IMR-90 (cell line): ENCODE results near the gene KAZN. TPM values are rescaled to one million over a fixed set of nuclear protein-coding genes. Genes with fewer than 3 reads are reported as not detected.

ENCODE experiments used
- ATAC-seq: fragments of 200-7000 bp; cut with Tn5 transposase; 2 replicates; pipeline ENCODE4 v1.9.1; 2020; ENCODE audit warnings: low read depth, mild to moderate bottlenecking, moderate library complexity
- BruUV-seq: library from RNA; stranded (reverse); fragments of 400-500 nt; replicated peaks from 2 replicates; lab custom pipeline; 2021; lab: Mats Ljungman, UMichigan
- CTCF ChIA-PET: fragments of 300-600 bp; formaldehyde crosslinking; extraction: SDS; loops from one replicate; lab custom pipeline; 2021; ENCODE audit warnings: antibody characterized with exemption; lab: Yijun Ruan, JAX
- POLR2A ChIA-PET: fragments of 300-600 bp; sonication (Branson Sonifier 250); formaldehyde crosslinking; loops from one replicate; lab custom pipeline; 2022; ENCODE audit warnings: antibody characterized with exemption; ENCODE audit not compliant: unreplicated experiment; lab: Charles Lee
- DNase-seq: peaks from one replicate; pipeline ENCODE4 v3.0.0; 2013
- H2AFZ ChIP-seq: replicated peaks from 2 replicates; pipeline ENCODE3; 2013; ENCODE audit warnings: low read length, mild to moderate bottlenecking; ENCODE audit not compliant: poor library complexity
- H2AK5ac ChIP-seq: 2 replicates; pipeline ENCODE4 v1.6.1; 2013; ENCODE audit warnings: low read depth, low read length, inconsistent platforms
- H2AK9ac ChIP-seq: replicated peaks from 2 replicates; pipeline ENCODE3; 2013; ENCODE audit warnings: mild to moderate bottlenecking, low read depth, low read length, moderate library complexity; ENCODE audit not compliant: poor library complexity
- H2BK120ac ChIP-seq: 2 replicates; pipeline ENCODE4 v1.6.1; 2013; ENCODE audit warnings: low read depth, low read length, inconsistent platforms
- H2BK15ac ChIP-seq: 3 replicates; pipeline ENCODE4 v1.6.1; 2013; ENCODE audit warnings: low read depth, low read length, inconsistent platforms
- H2BK20ac ChIP-seq: 2 replicates; pipeline ENCODE4 v1.6.1; 2013; ENCODE audit warnings: low read depth, mild to moderate bottlenecking, inconsistent platforms, low read length, moderate library complexity
- H2BK5ac ChIP-seq: 2 replicates; pipeline ENCODE4 v1.6.1; 2013; ENCODE audit warnings: mild to moderate bottlenecking, low read depth, low read length, inconsistent platforms; ENCODE audit not compliant: poor library complexity, severe bottlenecking
- H3K14ac ChIP-seq: replicated peaks from 2 replicates; pipeline ENCODE4 v1.6.1; 2013; ENCODE audit warnings: low read depth, low read length, inconsistent platforms
- H3K18ac ChIP-seq: 2 replicates; pipeline ENCODE4 v1.6.1; 2013; ENCODE audit warnings: low read depth, low read length, control low read depth
- H3K23ac ChIP-seq: 2 replicates; pipeline ENCODE4 v1.6.1; 2013; ENCODE audit warnings: low read depth, low read length, inconsistent platforms
- H3K27ac ChIP-seq: 2 replicates; pipeline ENCODE4 v1.5.1; 2013; ENCODE audit warnings: mild to moderate bottlenecking, control low read depth, low read length; ENCODE audit not compliant: insufficient read depth
- H3K27me3 ChIP-seq: 2 replicates; pipeline ENCODE4 v1.6.1; 2013; ENCODE audit warnings: low read length; ENCODE audit not compliant: control insufficient read depth, insufficient read depth
- H3K36me3 ChIP-seq: 2 replicates; pipeline ENCODE4 v1.6.1; 2013; ENCODE audit warnings: low read length, mixed read lengths; ENCODE audit not compliant: control insufficient read depth, insufficient read depth
- H3K4ac ChIP-seq: 2 replicates; pipeline ENCODE4 v1.6.1; 2013; ENCODE audit warnings: low read depth, low read length, inconsistent platforms
- H3K4me1 ChIP-seq: 2 replicates; pipeline ENCODE4 v1.6.1; 2013; ENCODE audit warnings: low read length, mixed read lengths; ENCODE audit not compliant: control insufficient read depth, insufficient read depth
- H3K4me2 ChIP-seq: 2 replicates; pipeline ENCODE4 v1.6.1; 2013; ENCODE audit warnings: low read depth, mild to moderate bottlenecking, control low read depth, low read length, moderate library complexity
- H3K4me3 ChIP-seq: 2 replicates; pipeline ENCODE4 v1.5.1; 2013; ENCODE audit warnings: low read depth, mild to moderate bottlenecking, control low read depth, low read length, moderate library complexity; ENCODE audit not compliant: insufficient read depth
- H3K56ac ChIP-seq: 2 replicates; pipeline ENCODE4 v1.6.1; 2013; ENCODE audit warnings: low read length, inconsistent platforms; ENCODE audit not compliant: insufficient read depth; ENCODE audit errors: extremely low read depth
- H3K79me1 ChIP-seq, 2 experiments: 2 replicates each; pipeline ENCODE4 v1.6.1; 2013; ENCODE audit warnings: low read length in 2 of 2, inconsistent platforms in 1 of 2, low read depth in 1 of 2
- H3K9ac ChIP-seq: 2 replicates; pipeline ENCODE4 v1.6.1; 2013; ENCODE audit warnings: low read depth, low read length, control low read depth
- H3K9me1 ChIP-seq: 2 replicates; pipeline ENCODE4 v1.6.1; 2013; ENCODE audit warnings: low read length, inconsistent platforms; ENCODE audit not compliant: insufficient read depth
- H3K9me3 ChIP-seq: 2 replicates; pipeline ENCODE4 v1.6.1; 2013; ENCODE audit warnings: low read length; ENCODE audit not compliant: control insufficient read depth, insufficient read depth
- H4K20me1 ChIP-seq: 2 replicates; pipeline ENCODE4 v1.6.1; 2013; ENCODE audit warnings: low read length, inconsistent platforms; ENCODE audit not compliant: insufficient read depth
- H4K5ac ChIP-seq: 2 replicates; pipeline ENCODE4 v1.6.1; 2013; ENCODE audit warnings: mild to moderate bottlenecking, low read depth, low read length, control low read depth
- H4K8ac ChIP-seq, 2 experiments: 2 replicates each; pipeline ENCODE4 v1.6.1; 2013; ENCODE audit warnings: low read depth in 2 of 2, low read length in 2 of 2, control low read depth in 1 of 2, inconsistent platforms in 1 of 2
- H4K91ac ChIP-seq: 2 replicates; pipeline ENCODE4 v1.6.1; 2013; ENCODE audit warnings: low read depth, low read length, inconsistent platforms; ENCODE audit not compliant: insufficient read depth
- BHLHE40 ChIP-seq: fragments of 150-350 bp; IDR thresholded peaks from 2 replicates; pipeline ENCODE4 v1.6.1; 2016; ENCODE audit warnings: mild to moderate bottlenecking, low read depth, low read length
- CEBPB ChIP-seq: IDR thresholded peaks from 2 replicates; pipeline ENCODE4 v1.6.1; 2012; ENCODE audit warnings: low read depth, low read length, improper control_type of control experiment
- CTCF ChIP-seq: conservative IDR thresholded peaks from 2 replicates; pipeline ENCODE4 v1.5.1; 2012; ENCODE audit warnings: mild to moderate bottlenecking, low read depth, low read length, improper control_type of control experiment
- FOS ChIP-seq: fragments of 150-350 bp; IDR thresholded peaks from 2 replicates; pipeline ENCODE4 v1.6.1; 2016; ENCODE audit warnings: low read depth, low read length
- MXI1 ChIP-seq: IDR thresholded peaks from 2 replicates; pipeline ENCODE4 v1.6.1; 2012; ENCODE audit warnings: low read depth, mild to moderate bottlenecking, low read length, moderate library complexity, borderline replicate concordance
- SMC3 ChIP-seq: fragments of 150-350 bp; IDR thresholded peaks from 2 replicates; pipeline ENCODE4 v1.6.1; 2016; ENCODE audit warnings: low read depth, mild to moderate bottlenecking, antibody characterized with exemption, low read length, moderate library complexity
- USF2 ChIP-seq: fragments of 150-350 bp; IDR thresholded peaks from 2 replicates; pipeline ENCODE4 v1.6.1; 2017; ENCODE audit warnings: mild to moderate bottlenecking, antibody characterized with exemption, low read length, low read depth
- WGBS, 2 experiments: methylation state at CpG; one replicate each; pipeline versions ENCODE4 v1.1.5 to v1.1.7; 2013; ENCODE audit warnings: missing lambda C conversion rate in 2 of 2; ENCODE audit not compliant: insufficient read length in 1 of 2; ENCODE audit errors: extremely low coverage in 2 of 2; 5-methylcytosine and 5-hydroxymethylcytosine counted together
- dilution Hi-C: fragments of 300-500 bp; cut with HindIII; formaldehyde crosslinking; loops from one replicate; pipeline ENCODE4 v1.14.3; 2018; ENCODE audit warnings: low sequenced_read_pairs; ENCODE audit not compliant: unreplicated experiment
- in situ Hi-C: fragments of 300-500 bp; cut with MboI; formaldehyde crosslinking; loops from 3 replicates; pipeline ENCODE4 v1.14.3; 2019; ENCODE audit warnings: low sequenced_read_pairs, inconsistent platforms, mixed read lengths
- intact Hi-C: fragments of 100-400 bp; cut with micrococcal nuclease; formaldehyde crosslinking; loops from 2 replicates; pipeline ENCODE4 v1.10.0; 2022
- polyA plus RNA-seq, 3 experiments: library from polyadenylated mRNA; depleted of rRNA; stranded (reverse); fragments of >200 nt; gene quantifications; 2 replicates each; pipeline ENCODE4 v1.2.3, GENCODE V29; 2012; ENCODE audit warnings: low replicate concordance in 1 of 3
- total RNA-seq: library from RNA; depleted of rRNA; stranded (reverse); fragments of >200 nt; gene quantifications from 2 replicates; pipeline ENCODE4 v1.2.3, GENCODE V29; 2012

The KAZN gene
- total and polyA plus RNA-seq, 2 of the 4 experiments (the other 2 are of a cell fraction) = 5.2 to 10.5 TPM

DNA sequence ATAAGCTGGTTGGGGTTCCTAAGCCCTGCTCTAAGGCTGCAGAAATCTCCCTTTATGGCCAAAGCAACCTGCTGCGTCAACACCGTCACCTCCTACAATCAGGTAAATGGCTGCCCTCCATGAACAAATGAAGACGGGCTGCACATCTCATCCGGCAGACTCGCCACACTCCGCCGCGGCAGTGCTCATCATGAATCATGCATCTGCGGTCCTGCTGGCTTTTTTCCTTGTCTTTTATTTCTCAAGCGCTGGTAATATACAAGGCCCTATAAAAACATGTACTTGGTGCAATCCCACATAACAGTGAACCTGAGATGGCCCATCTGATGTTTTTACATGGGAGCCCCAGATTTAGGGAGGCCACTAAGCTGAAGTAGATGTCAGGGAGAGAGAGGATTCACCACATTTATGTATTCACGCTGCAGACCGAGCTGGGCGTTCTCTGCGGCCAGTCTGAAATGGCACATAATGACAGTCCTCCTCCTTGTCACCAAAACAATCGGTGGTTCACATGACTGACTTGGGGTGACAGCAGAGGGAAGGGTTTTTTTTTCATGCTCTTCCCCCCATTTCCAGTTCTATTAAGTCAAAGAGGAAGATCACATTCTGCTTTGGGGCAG, 91.6 kb downstream of the KAZN start:
- DNase-seq = no peak
- Histone ChIP-seq H2AK5ac (no peak overlapping the region), H2BK20ac (no peak overlapping the region), H3K4ac (no peak overlapping the region), H3K9ac (no peak overlapping the region), H2BK5ac (no peak overlapping the region), H3K23ac (no peak overlapping the region), H3K18ac (no peak overlapping the region), H3K4me1 (no peaks in the 10 kb centered on the region), H3K9me1 (no peaks in the 10 kb centered on the region), H3K14ac (no peak overlapping the region), H2BK120ac (no peak overlapping the region), H4K5ac (no peak overlapping the region), H3K79me1 (no peaks in the 10 kb centered on the region), H4K20me1 (no peaks in the 10 kb centered on the region), H3K27me3 (no peaks in the 10 kb centered on the region; the same call in 1 of the 2 replicates), H3K4me2 (no peak overlapping the region), H3K56ac (no peak overlapping the region), H4K8ac (no peak overlapping the region), H3K4me3 (no peak overlapping the region), H2AK9ac (no peak overlapping the region), H3K36me3 (no peaks in the 10 kb centered on the region), H2AFZ (no peak overlapping the region), H4K91ac (no peak overlapping the region), H3K27ac (no peak overlapping the region), H3K9me3 (peaks cover 5% of the 10 kb centered on the region; the same call in 1 of the 2 replicates), H2BK15ac (no peak overlapping the region)
- TF ChIP-seq FOS (no peak), CTCF (no peak), MXI1 (no peak), USF2 (no peak), BHLHE40 (no peak), CEBPB (no peak), SMC3 (no peak)
- no TSS peak for BruUV-seq
- ChIA-PET CTCF (interaction anchor here (0.5 kb wide), 1 partner anchor 34 kb away, joined by 3 read pairs; no protein-coding TSS in a partner anchor), POLR2A (no interaction called here)
- in situ Hi-C loops = no loop called here
- 91% methylated on average over 8 of the region's 15 CpGs; no CpG with 5 or more reads in 1 of the 2 experiments for WGBS, 2 experiments
- no peak for ATAC-seq
- intact Hi-C loops = no loop called here
- dilution Hi-C loops = no loop called here
